Measurements from ENCODE around the gene TMEM87A.

DNA sequence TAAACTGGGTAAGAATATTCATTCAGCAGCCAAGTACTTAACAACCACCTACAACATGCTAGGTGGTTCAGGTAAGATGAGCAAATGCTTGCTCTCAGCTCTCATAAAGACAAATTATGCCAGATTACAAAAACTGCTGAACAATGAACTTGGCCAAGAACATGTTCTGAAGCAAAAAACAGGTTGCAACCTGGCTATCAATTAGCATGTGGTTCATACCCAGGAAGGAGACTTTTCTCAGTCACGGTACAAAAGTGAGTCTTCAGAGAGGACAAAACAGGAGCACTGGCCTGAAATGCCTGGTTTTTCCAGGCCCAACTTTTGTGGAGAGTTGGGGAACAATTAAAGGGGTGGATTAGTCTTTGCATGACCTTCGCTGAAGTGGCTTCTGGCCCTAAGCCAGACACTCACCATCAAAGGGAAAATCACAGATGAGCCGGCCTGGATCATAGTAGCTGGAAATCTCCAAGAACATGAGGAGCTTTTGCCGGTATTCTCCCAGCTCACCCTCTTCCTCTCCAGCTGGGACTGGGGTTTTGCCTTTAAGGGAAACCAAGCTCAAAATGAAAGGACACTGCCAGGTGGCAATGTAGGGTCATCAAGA is 109.2 kb downstream of the TMEM87A start:
- TF ChIP-seq CTCF (IDR thresholded peaks at IDR 0.05) (no peak), POLR2AphosphoS5 (IDR thresholded peaks at IDR 0.05) (no peak), EP300 (IDR thresholded peaks at IDR 0.05) (no peak)

All from stomach (tissue), 4 donors.